Activated CD4-positive, alpha-beta T cell treated with anti-CD3 and anti-CD28 coated beads for 36 hours (primary cell): ENCODE results near the gene RABGAP1L. TPM values are rescaled to one million over a fixed set of nuclear protein-coding genes. Genes with fewer than 3 reads are reported as not detected.
"Not testable (repeated sequence)": the region's sequence is repeated elsewhere in the genome, so short reads cannot be mapped to it uniquely, and the experiment has no call there.

Source experiments
- ATAC-seq: fragments of 200-7000 bp; cut with Tn5 transposase; one replicate; pipeline ENCODE4 v1.10.0; 2021; ENCODE audit warnings: mild to moderate bottlenecking, moderate library complexity
- CTCF ChIA-PET: fragments of 350-600 bp; sonication (Branson Sonifier 250); formaldehyde crosslinking; loops from one replicate; lab custom pipeline; 2021; ENCODE audit warnings: antibody characterized with exemption; lab: Charles Lee
- POLR2A ChIA-PET: fragments of 350-600 bp; sonication (Branson Sonifier 250); formaldehyde crosslinking; loops from one replicate; lab custom pipeline; 2021; ENCODE audit warnings: antibody characterized with exemption, inconsistent platforms; lab: Charles Lee
- DNase-seq: peaks from one replicate; pipeline ENCODE4 v3.0.0-alpha.2; 2020
- H3K27ac Mint-ChIP-seq: one replicate; pipeline ENCODE4 v1.8.0; 2021; ENCODE audit warnings: mixed read lengths
- H3K27me3 Mint-ChIP-seq: one replicate; pipeline ENCODE4 v1.8.0; 2021; ENCODE audit warnings: mixed read lengths
- H3K36me3 Mint-ChIP-seq: one replicate; pipeline ENCODE4 v1.8.0; 2021; ENCODE audit warnings: low read depth, mixed read lengths
- H3K4me1 Mint-ChIP-seq: one replicate; pipeline ENCODE4 v1.8.0; 2021; ENCODE audit warnings: mixed read lengths
- H3K4me3 Mint-ChIP-seq: one replicate; pipeline ENCODE4 v1.8.0; 2021; ENCODE audit warnings: mild to moderate bottlenecking, moderate library complexity, mixed read lengths
- H3K9me3 Mint-ChIP-seq: one replicate; pipeline ENCODE4 v1.8.0; 2021; ENCODE audit warnings: low read depth, mixed read lengths
- intact Hi-C, 2 experiments: fragments of 100-400 bp; cut with DNase I in 1 of 2; cut with micrococcal nuclease in 1 of 2; formaldehyde crosslinking; loops; one replicate each; pipeline versions ENCODE4 v1.14.2 to v1.15.1; 2022 to 2024; cut with DNase I, micrococcal nuclease
- total RNA-seq, 2 experiments: library from RNA; stranded (reverse); gene quantifications; one replicate each; pipeline ENCODE4 v1.2.3, GENCODE V29; 2021

RABGAP1L gene
- total RNA-seq, 2 experiments from 2014 or later, result 22.6 to 29.9 TPM

DNA sequence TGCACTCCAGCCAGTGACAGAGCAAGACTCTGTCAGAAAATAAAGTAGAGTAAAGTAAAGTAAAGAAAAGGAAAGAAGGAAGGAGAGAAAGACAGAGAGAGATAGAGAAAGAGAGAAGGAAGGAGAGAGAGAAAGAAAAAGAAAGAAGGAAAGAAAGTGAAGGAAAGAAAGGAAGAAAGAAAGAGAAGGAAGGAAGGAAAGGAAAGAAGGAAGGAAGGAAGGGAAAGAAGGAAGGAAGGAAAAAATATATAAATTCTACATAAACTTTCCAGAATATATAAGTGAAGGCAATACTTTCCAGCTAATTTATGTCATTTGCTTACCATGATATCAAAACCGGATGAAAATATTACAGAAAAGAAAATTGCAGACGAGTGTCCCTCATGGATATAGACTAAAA is 216.7 kb downstream of the RABGAP1L start:
- no peak for DNase-seq
- Mint-ChIP-seq H3K27ac (no peak overlapping the region), H3K4me3 (no peak overlapping the region), H3K27me3 (no peaks in the 10 kb centered on the region), H3K36me3 (peaks cover 13% of the 10 kb centered on the region), H3K9me3 (no peaks in the 10 kb centered on the region), H3K4me1 (no peaks in the 10 kb centered on the region)
- intact Hi-C loops, result no loop called here
- ChIA-PET CTCF (interaction anchor here (0.7 kb wide), 1 partner anchor 234 kb away, joined by 3 read pairs; no protein-coding TSS in a partner anchor), POLR2A (no interaction called here)
- no peak for ATAC-seq

DNA sequence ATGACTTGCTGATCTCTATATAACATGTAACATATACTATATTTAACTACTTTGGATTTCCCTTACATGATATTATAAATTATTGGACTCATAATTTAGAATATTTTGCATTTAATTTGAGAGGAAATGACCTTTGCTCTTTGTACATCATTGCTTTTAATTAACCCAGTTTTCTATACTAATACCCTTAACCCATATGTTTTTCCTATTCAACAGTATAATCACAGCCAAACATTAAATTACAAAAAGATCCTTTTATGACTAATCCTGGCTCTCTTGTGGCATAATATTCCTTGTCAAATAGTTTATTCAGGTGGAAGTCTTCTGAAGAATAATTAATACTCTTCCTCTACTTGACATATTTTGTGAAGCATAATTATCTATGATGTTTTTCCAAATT is 232.4 kb downstream of the RABGAP1L start:
- ATAC-seq (no peak), DNase-seq (no peak)
- intact Hi-C loops, result no loop called here
- Mint-ChIP-seq H3K36me3 (peaks cover 14% of the 10 kb centered on the region), H3K27ac (no peak overlapping the region), H3K27me3 (no peaks in the 10 kb centered on the region), H3K4me3 (no peak overlapping the region), H3K4me1 (no peaks in the 10 kb centered on the region), H3K9me3 (no peaks in the 10 kb centered on the region)
- CTCF ChIA-PET, result no interaction called here
- POLR2A ChIA-PET, result no interaction called here

DNA sequence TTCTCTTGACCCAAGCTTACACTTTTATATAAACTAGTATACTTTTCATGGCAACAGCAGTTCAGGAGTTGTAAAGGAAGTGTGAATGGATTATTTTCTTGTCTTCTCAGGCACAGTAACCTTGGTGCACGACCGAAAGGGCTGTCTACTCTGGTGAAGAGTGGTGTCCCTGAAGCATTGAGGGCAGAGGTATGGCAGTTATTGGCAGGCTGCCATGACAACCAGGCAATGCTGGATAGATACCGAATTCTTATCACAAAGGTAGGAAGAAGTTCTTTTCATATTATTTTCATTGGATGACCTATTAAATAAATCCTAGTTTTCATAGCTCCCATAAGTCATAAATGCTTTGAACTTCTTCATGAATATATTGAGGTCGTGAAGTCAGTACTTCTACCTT is 234.6 kb downstream of the RABGAP1L start:
- DNase-seq (no peak), ATAC-seq (no peak)
- Mint-ChIP-seq H3K27ac (no peak overlapping the region), H3K4me3 (no peak overlapping the region), H3K36me3 (peaks cover 26% of the 10 kb centered on the region), H3K27me3 (no peaks in the 10 kb centered on the region), H3K9me3 (no peaks in the 10 kb centered on the region), H3K4me1 (no peaks in the 10 kb centered on the region)
- intact Hi-C loops, result no loop called here
- CTCF ChIA-PET, result no interaction called here
- POLR2A ChIA-PET, result no interaction called here

GRCh38 chr1:174397261-174397660 is 237.9 kb downstream of the RABGAP1L start:
- ATAC-seq (no peak), DNase-seq (no peak)
- H3K36me3 Mint-ChIP-seq, result peaks cover 33% of the 10 kb centered on the region
- no peak overlapping the region for H3K4me3 Mint-ChIP-seq
- peaks cover 2% of the 10 kb centered on the region for H3K9me3 Mint-ChIP-seq
- H3K27me3 Mint-ChIP-seq, result no peaks in the 10 kb centered on the region
- POLR2A ChIA-PET, result no interaction called here
- H3K27ac Mint-ChIP-seq, result no peak overlapping the region
- H3K4me1 Mint-ChIP-seq, result no peaks in the 10 kb centered on the region
- intact Hi-C loops, result no loop called here
- CTCF ChIA-PET, result interaction anchor here (0.6 kb wide), 1 partner anchor 338 kb away, joined by 3 read pairs; no protein-coding TSS in a partner anchor

DNA sequence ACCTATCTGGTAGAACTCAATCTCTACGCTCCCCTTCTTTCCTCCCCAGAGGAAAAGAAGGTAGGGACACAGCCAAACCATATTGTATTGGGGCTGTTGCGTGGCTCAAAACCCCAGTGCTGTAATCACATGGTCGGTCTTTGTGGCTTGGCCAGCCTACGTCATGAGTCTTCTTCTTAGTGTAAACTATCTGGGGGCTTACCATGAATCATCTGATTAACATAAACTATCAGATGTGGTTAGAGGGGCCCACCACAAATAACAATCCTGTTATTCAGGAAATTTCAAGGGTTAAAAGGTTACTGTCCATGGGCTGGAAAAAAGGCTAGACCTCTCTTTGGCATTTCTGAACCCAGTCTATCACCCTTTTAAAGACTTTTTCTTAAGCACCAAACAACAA is 238.9 kb downstream of the RABGAP1L start:
- DNase-seq (no peak), ATAC-seq (no peak)
- no peak overlapping the region for H3K27ac Mint-ChIP-seq
- H3K27me3 Mint-ChIP-seq, result no peaks in the 10 kb centered on the region
- H3K4me1 Mint-ChIP-seq, result no peaks in the 10 kb centered on the region
- POLR2A ChIA-PET, result no interaction called here
- no peak overlapping the region for H3K4me3 Mint-ChIP-seq
- CTCF ChIA-PET, result no interaction called here
- H3K36me3 Mint-ChIP-seq, result peaks cover 33% of the 10 kb centered on the region
- peaks cover 2% of the 10 kb centered on the region for H3K9me3 Mint-ChIP-seq
- intact Hi-C loops, result no loop called here

DNA sequence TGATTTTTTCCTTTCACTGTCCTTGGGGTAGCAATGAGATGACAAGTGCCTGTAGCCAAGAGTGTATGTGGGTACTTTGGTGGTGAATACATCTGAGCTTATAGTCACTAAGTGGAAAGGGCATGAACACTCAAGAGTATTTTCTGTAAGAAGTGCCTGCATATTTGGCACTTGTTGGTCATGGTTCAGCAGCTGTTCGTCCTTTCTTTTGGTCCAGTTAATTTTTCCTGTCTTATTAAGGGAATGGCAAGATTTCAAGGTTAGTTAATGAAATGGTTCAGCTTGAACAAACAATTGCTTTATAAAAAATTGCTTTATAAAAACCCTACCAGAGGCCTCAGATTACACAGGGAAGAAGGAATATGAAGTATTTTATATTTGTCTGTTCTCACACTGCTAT is 239.9 kb downstream of the RABGAP1L start:
- Mint-ChIP-seq H3K4me3 (no peak overlapping the region), H3K27ac (no peak overlapping the region), H3K36me3 (peaks cover 27% of the 10 kb centered on the region), H3K4me1 (no peaks in the 10 kb centered on the region), H3K27me3 (no peaks in the 10 kb centered on the region), H3K9me3 (peaks cover 2% of the 10 kb centered on the region)
- DNase-seq (no peak), ATAC-seq (no peak)
- ChIA-PET POLR2A (no interaction called here), CTCF (no interaction called here)
- intact Hi-C loops, result no loop called here

DNA sequence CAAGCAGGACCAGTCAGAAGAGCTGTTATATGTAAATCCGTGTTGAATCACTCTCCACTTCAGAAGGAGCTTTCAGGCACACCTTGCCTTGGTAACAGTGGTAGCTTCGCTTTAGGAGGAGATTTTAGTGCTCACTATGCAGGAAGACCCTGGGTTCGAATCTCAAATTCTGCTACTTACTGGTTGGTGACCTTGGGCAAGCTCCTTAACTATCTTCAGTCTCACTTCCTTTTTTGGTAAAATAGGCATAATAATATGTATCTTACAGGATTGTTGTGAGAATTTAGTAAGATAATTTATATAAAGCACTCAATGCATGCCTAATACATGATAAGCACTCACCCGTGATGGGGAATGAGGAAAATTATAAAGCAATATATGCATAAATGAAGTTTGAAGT is 241.8 kb downstream of the RABGAP1L start:
- Mint-ChIP-seq H3K36me3 (peaks cover 27% of the 10 kb centered on the region), H3K4me3 (no peak overlapping the region), H3K27me3 (no peaks in the 10 kb centered on the region), H3K9me3 (peaks cover 2% of the 10 kb centered on the region), H3K27ac (no peak overlapping the region), H3K4me1 (no peaks in the 10 kb centered on the region)
- ChIA-PET CTCF (no interaction called here), POLR2A (no interaction called here)
- DNase-seq (no peak), ATAC-seq (no peak)
- intact Hi-C loops, result no loop called here

GRCh38 chr1:174405219-174405618 is 245.9 kb downstream of the RABGAP1L start:
- intact Hi-C loops, result no loop called here
- H3K36me3 Mint-ChIP-seq, result peaks cover 7% of the 10 kb centered on the region
- no peaks in the 10 kb centered on the region for H3K4me1 Mint-ChIP-seq
- DNase-seq (no peak), ATAC-seq (no peak)
- H3K27ac Mint-ChIP-seq, result no peak overlapping the region
- H3K27me3 Mint-ChIP-seq, result no peaks in the 10 kb centered on the region
- peaks cover 2% of the 10 kb centered on the region for H3K9me3 Mint-ChIP-seq
- H3K4me3 Mint-ChIP-seq, result no peak overlapping the region
- CTCF ChIA-PET, result interaction anchor here (0.6 kb wide), 1 partner anchor 14 kb away, joined by 4 read pairs; no protein-coding TSS in a partner anchor
- POLR2A ChIA-PET, result no interaction called here

DNA sequence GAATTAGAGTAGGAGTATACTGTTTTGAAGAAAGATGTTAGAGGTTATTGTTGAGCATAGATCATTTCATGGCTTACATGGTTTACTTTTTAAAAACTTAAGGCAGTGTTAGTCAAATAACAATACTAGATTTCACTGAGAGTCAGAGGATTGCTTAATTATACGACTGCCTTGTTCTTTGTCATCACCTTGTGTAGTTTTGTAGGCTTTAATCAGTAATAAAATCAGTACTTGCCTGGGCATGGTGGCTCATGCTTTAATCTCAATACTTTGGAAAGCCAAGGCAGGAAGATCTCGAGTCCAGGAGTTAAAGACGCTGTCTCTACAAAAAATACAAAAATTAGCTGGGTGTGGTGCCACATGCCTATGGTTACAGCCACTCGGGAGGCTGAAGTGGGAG is 247.1 kb downstream of the RABGAP1L start:
- Mint-ChIP-seq H3K9me3 (peaks cover 2% of the 10 kb centered on the region), H3K27me3 (no peaks in the 10 kb centered on the region), H3K4me3 (no peak overlapping the region), H3K4me1 (peaks cover 3% of the 10 kb centered on the region), H3K27ac (no peak overlapping the region), H3K36me3 (peaks cover 11% of the 10 kb centered on the region)
- ATAC-seq (no peak), DNase-seq (no peak)
- CTCF ChIA-PET, result interaction anchor here (0.7 kb wide), 2 partner anchors 247 to 947 kb away, joined by 3 to 4 read pairs; no protein-coding TSS in a partner anchor
- POLR2A ChIA-PET, result no interaction called here
- intact Hi-C loops, result no loop called here

DNA sequence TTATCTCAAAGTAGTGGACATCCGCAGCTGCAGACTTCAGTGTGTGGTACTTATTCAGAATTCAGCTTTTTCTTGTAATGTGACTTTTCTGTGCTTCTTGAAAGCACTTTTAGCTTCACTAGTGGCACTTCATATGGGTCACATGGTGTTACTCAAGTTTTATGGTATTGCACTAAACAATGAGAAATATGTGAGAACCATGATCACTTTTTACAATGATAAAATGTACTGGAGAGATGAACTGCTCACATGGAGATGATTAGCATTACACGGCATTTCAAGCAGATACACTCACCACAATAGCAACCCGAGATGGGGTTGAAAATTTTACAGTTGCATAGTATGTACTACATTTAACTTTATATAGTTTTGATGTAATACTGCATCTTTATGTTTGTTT is 248.3 kb downstream of the RABGAP1L start:
- DNase-seq, result no peak
- Mint-ChIP-seq H3K4me1 (peaks cover 7% of the 10 kb centered on the region), H3K27ac (no peak overlapping the region), H3K4me3 (no peak overlapping the region), H3K36me3 (peaks cover 13% of the 10 kb centered on the region), H3K9me3 (peaks cover 2% of the 10 kb centered on the region), H3K27me3 (no peaks in the 10 kb centered on the region)
- intact Hi-C loops, result no loop called here
- ChIA-PET CTCF (no interaction called here), POLR2A (no interaction called here)
- ATAC-seq, result no peak

GRCh38 chr1:174408146-174408545 is 248.8 kb downstream of the RABGAP1L start:
- intact Hi-C loops, result no loop called here
- DNase-seq, result no peak
- no peak for ATAC-seq
- Mint-ChIP-seq H3K9me3 (peaks cover 2% of the 10 kb centered on the region), H3K4me1 (peaks cover 8% of the 10 kb centered on the region), H3K27ac (no peak overlapping the region), H3K4me3 (no peak overlapping the region), H3K27me3 (no peaks in the 10 kb centered on the region), H3K36me3 (peaks cover 13% of the 10 kb centered on the region)
- ChIA-PET CTCF (no interaction called here), POLR2A (no interaction called here)

GRCh38 chr1:174409801-174410200 is 250.5 kb downstream of the RABGAP1L start:
- H3K9me3 Mint-ChIP-seq, H3K4me3 Mint-ChIP-seq, ATAC-seq, H3K27me3 Mint-ChIP-seq, POLR2A ChIA-PET, DNase-seq, intact Hi-C loops, H3K27ac Mint-ChIP-seq, CTCF ChIA-PET: not testable (repeated sequence)
- peaks cover 20% of the 10 kb centered on the region for H3K4me1 Mint-ChIP-seq
- H3K36me3 Mint-ChIP-seq, result peaks cover 15% of the 10 kb centered on the region
